ENCODE results near the gene PSIP1.
"Not testable (repeated sequence)": the region's sequence is repeated elsewhere in the genome, so short reads cannot be mapped to it uniquely, and the experiment has no call there.

PSIP1 gene

GRCh38 chr9:15468145-15468544 lies 42.6 kb downstream of the PSIP1 start:
- no peak overlapping the region for H3K9ac ChIP-seq (ENCODE audit: low read depth, low read length)
- no peaks in the 10 kb centered on the region for H3K27me3 ChIP-seq (ENCODE audit: insufficient read depth, low read length)
- H3K4me1 ChIP-seq (ENCODE audit: insufficient read depth, low read length), result no peaks in the 10 kb centered on the region
- peaks cover 98% of the 10 kb centered on the region for H3K36me3 ChIP-seq (ENCODE audit: insufficient read depth, low read depth, low read length)
- no peaks in the 10 kb centered on the region for H3K9me3 ChIP-seq (ENCODE audit: insufficient read depth, low read depth, low read length)
- H3K4me3 ChIP-seq (ENCODE audit: low read length), result no peak overlapping the region
- H3K27ac ChIP-seq (ENCODE audit: low read length), result no peak overlapping the region

- Histone ChIP-seq H3K4me1 (ENCODE audit: insufficient read depth, low read length) (no peaks in the 10 kb centered on the region), H3K27me3 (ENCODE audit: insufficient read depth, low read length) (no peaks in the 10 kb centered on the region), H3K9me3 (ENCODE audit: insufficient read depth, low read depth, low read length) (no peaks in the 10 kb centered on the region), H3K36me3 (ENCODE audit: insufficient read depth, low read depth, low read length) (peaks cover 94% of the 10 kb centered on the region), H3K9ac (ENCODE audit: low read depth, low read length) (no peak overlapping the region), H3K4me3 (ENCODE audit: low read length) (no peak overlapping the region), H3K27ac (ENCODE audit: low read length) (no peak overlapping the region)
Measured at GRCh38 chr9:15461601-15462000, 49.2 kb downstream of the PSIP1 start.

GRCh38 chr9:15461056-15461455 lies 49.7 kb downstream of the PSIP1 start:
- peaks cover 94% of the 10 kb centered on the region for H3K36me3 ChIP-seq (ENCODE audit: insufficient read depth, low read depth, low read length)
- no peak overlapping the region for H3K27ac ChIP-seq (ENCODE audit: low read length)
- H3K27me3 ChIP-seq (ENCODE audit: insufficient read depth, low read length), result no peaks in the 10 kb centered on the region

GRCh38 chr9:15453956-15454355 lies 56.8 kb downstream of the PSIP1 start:
- no peak overlapping the region for H3K9ac ChIP-seq (ENCODE audit: low read depth, low read length)
- no peaks in the 10 kb centered on the region for H3K4me1 ChIP-seq (ENCODE audit: insufficient read depth, low read length)
- H3K27ac ChIP-seq (ENCODE audit: low read length), result no peak overlapping the region
- H3K4me3 ChIP-seq (ENCODE audit: low read length), result no peak overlapping the region
- H3K27me3 ChIP-seq (ENCODE audit: insufficient read depth, low read length), result no peaks in the 10 kb centered on the region
- no peaks in the 10 kb centered on the region for H3K9me3 ChIP-seq (ENCODE audit: insufficient read depth, low read depth, low read length)
- H3K36me3 ChIP-seq (ENCODE audit: insufficient read depth, low read depth, low read length), result peaks cover 88% of the 10 kb centered on the region

More at GRCh38 chr9:15461056-15461455, 49.7 kb downstream of the PSIP1 start:
- Histone ChIP-seq H3K9ac (ENCODE audit: low read depth, low read length) (no peak overlapping the region), H3K4me3 (ENCODE audit: low read length) (no peak overlapping the region), H3K4me1 (ENCODE audit: insufficient read depth, low read length) (no peaks in the 10 kb centered on the region), H3K9me3 (ENCODE audit: insufficient read depth, low read depth, low read length) (no peaks in the 10 kb centered on the region)

GRCh38 chr9:15444141-15444540 lies 66.6 kb downstream of the PSIP1 start:
- Histone ChIP-seq H3K4me3 (ENCODE audit: low read length) (no peak overlapping the region), H3K27me3 (ENCODE audit: insufficient read depth, low read length) (no peaks in the 10 kb centered on the region), H3K9ac (ENCODE audit: low read depth, low read length) (no peak overlapping the region), H3K4me1 (ENCODE audit: insufficient read depth, low read length) (no peaks in the 10 kb centered on the region), H3K9me3 (ENCODE audit: insufficient read depth, low read depth, low read length) (peaks cover 16% of the 10 kb centered on the region), H3K27ac (ENCODE audit: low read length) (no peak overlapping the region), H3K36me3 (ENCODE audit: insufficient read depth, low read depth, low read length) (peaks cover 81% of the 10 kb centered on the region)

- H3K9ac ChIP-seq (ENCODE audit: low read depth, low read length); H3K27me3 ChIP-seq (ENCODE audit: insufficient read depth, low read length); H3K4me3 ChIP-seq (ENCODE audit: low read length); H3K27ac ChIP-seq (ENCODE audit: low read length); H3K4me1 ChIP-seq (ENCODE audit: insufficient read depth, low read length): not testable (repeated sequence)
- H3K9me3 ChIP-seq (ENCODE audit: insufficient read depth, low read depth, low read length), result peaks cover 19% of the 10 kb centered on the region
- H3K36me3 ChIP-seq (ENCODE audit: insufficient read depth, low read depth, low read length), result peaks cover 81% of the 10 kb centered on the region
Measured at GRCh38 chr9:15442264-15442663, 68.5 kb downstream of the PSIP1 start.

GRCh38 chr9:15441841-15442240 lies 68.9 kb downstream of the PSIP1 start:
- H3K9ac ChIP-seq (ENCODE audit: low read depth, low read length); H3K4me3 ChIP-seq (ENCODE audit: low read length); H3K4me1 ChIP-seq (ENCODE audit: insufficient read depth, low read length); H3K27ac ChIP-seq (ENCODE audit: low read length); H3K27me3 ChIP-seq (ENCODE audit: insufficient read depth, low read length): not testable (repeated sequence)
- Histone ChIP-seq H3K36me3 (ENCODE audit: insufficient read depth, low read depth, low read length) (peaks cover 81% of the 10 kb centered on the region), H3K9me3 (ENCODE audit: insufficient read depth, low read depth, low read length) (peaks cover 19% of the 10 kb centered on the region)

GRCh38 chr9:15438891-15439290 lies 71.9 kb downstream of the PSIP1 start:
- H3K4me3 ChIP-seq (ENCODE audit: low read length), result no peak overlapping the region
- H3K27ac ChIP-seq (ENCODE audit: low read length), result no peak overlapping the region
- H3K9ac ChIP-seq (ENCODE audit: low read depth, low read length), result no peak overlapping the region
- no peaks in the 10 kb centered on the region for H3K27me3 ChIP-seq (ENCODE audit: insufficient read depth, low read length)
- H3K9me3 ChIP-seq (ENCODE audit: insufficient read depth, low read depth, low read length), result peaks cover 19% of the 10 kb centered on the region
- H3K4me1 ChIP-seq (ENCODE audit: insufficient read depth, low read length), result no peaks in the 10 kb centered on the region
- H3K36me3 ChIP-seq (ENCODE audit: insufficient read depth, low read depth, low read length), result peaks cover 72% of the 10 kb centered on the region

GRCh38 chr9:15433661-15434060 lies 77.1 kb downstream of the PSIP1 start:
- H3K27me3 ChIP-seq (ENCODE audit: insufficient read depth, low read length), result no peaks in the 10 kb centered on the region
- peaks cover 77% of the 10 kb centered on the region for H3K36me3 ChIP-seq (ENCODE audit: insufficient read depth, low read depth, low read length)
- H3K9me3 ChIP-seq (ENCODE audit: insufficient read depth, low read depth, low read length), result no peaks in the 10 kb centered on the region
- H3K9ac ChIP-seq (ENCODE audit: low read depth, low read length), result no peak overlapping the region
- no peak overlapping the region for H3K4me3 ChIP-seq (ENCODE audit: low read length)
- no peak overlapping the region for H3K27ac ChIP-seq (ENCODE audit: low read length)
- no peaks in the 10 kb centered on the region; the same call in 1 of the 2 replicates for H3K4me1 ChIP-seq (ENCODE audit: insufficient read depth, low read length)

- H3K9ac ChIP-seq (ENCODE audit: low read depth, low read length), result no peak overlapping the region
- no peaks in the 10 kb centered on the region for H3K27me3 ChIP-seq (ENCODE audit: insufficient read depth, low read length)
- no peak overlapping the region for H3K4me3 ChIP-seq (ENCODE audit: low read length)
- no peaks in the 10 kb centered on the region for H3K9me3 ChIP-seq (ENCODE audit: insufficient read depth, low read depth, low read length)
- peaks cover 74% of the 10 kb centered on the region for H3K36me3 ChIP-seq (ENCODE audit: insufficient read depth, low read depth, low read length)
- H3K4me1 ChIP-seq (ENCODE audit: insufficient read depth, low read length), result no peaks in the 10 kb centered on the region; the same call in 1 of the 2 replicates
- no peak overlapping the region for H3K27ac ChIP-seq (ENCODE audit: low read length)
Measured at GRCh38 chr9:15433191-15433590, 77.6 kb downstream of the PSIP1 start.

- no peak overlapping the region for H3K27ac ChIP-seq (ENCODE audit: low read length)
- H3K9ac ChIP-seq (ENCODE audit: low read depth, low read length), result no peak overlapping the region
- H3K9me3 ChIP-seq (ENCODE audit: insufficient read depth, low read depth, low read length), result no peaks in the 10 kb centered on the region
- no peaks in the 10 kb centered on the region; the same call in 1 of the 2 replicates for H3K4me1 ChIP-seq (ENCODE audit: insufficient read depth, low read length)
- H3K4me3 ChIP-seq (ENCODE audit: low read length), result no peak overlapping the region
- H3K36me3 ChIP-seq (ENCODE audit: insufficient read depth, low read depth, low read length), result peaks cover 71% of the 10 kb centered on the region
- H3K27me3 ChIP-seq (ENCODE audit: insufficient read depth, low read length), result no peaks in the 10 kb centered on the region
Measured at GRCh38 chr9:15430920-15431844, 79.6 kb downstream of the PSIP1 start.

- H3K9me3 ChIP-seq (ENCODE audit: insufficient read depth, low read depth, low read length); H3K27me3 ChIP-seq (ENCODE audit: insufficient read depth, low read length); H3K4me1 ChIP-seq (ENCODE audit: insufficient read depth, low read length); H3K27ac ChIP-seq (ENCODE audit: low read length); H3K4me3 ChIP-seq (ENCODE audit: low read length); H3K9ac ChIP-seq (ENCODE audit: low read depth, low read length): not testable (repeated sequence)
- H3K36me3 ChIP-seq (ENCODE audit: insufficient read depth, low read depth, low read length), result peaks cover 66% of the 10 kb centered on the region
Measured at GRCh38 chr9:15427702-15428101, 83.1 kb downstream of the PSIP1 start.
